HepG2 (cell line): ENCODE data around the gene UBE4A. TPM values are rescaled to one million over a fixed set of nuclear protein-coding genes. Genes with fewer than 3 reads are reported as not detected.

Experiments used
- HDAC1 ChIP-seq: sonication (generic); formaldehyde crosslinking; IDR thresholded peaks from 2 replicates; pipeline ENCODE4 v1.5.1; 2020; ENCODE audit warnings: mild to moderate bottlenecking, missing genetic modification reagents
- JDP2 ChIP-seq: sonication (generic); formaldehyde crosslinking; IDR thresholded peaks from 2 replicates; pipeline ENCODE4 v1.8.1; 2022; ENCODE audit warnings: missing genetic modification reagents, borderline replicate concordance
- KLF12 ChIP-seq: sonication (generic); formaldehyde crosslinking; IDR thresholded peaks from 2 replicates; pipeline ENCODE4 v1.4.0; 2020; ENCODE audit warnings: missing genetic modification reagents, borderline replicate concordance
- MAF1 ChIP-seq: sonication (generic); formaldehyde crosslinking; IDR thresholded peaks from 2 replicates; pipeline ENCODE4 v1.5.0; 2020; ENCODE audit warnings: missing genetic modification reagents, borderline replicate concordance
- MED1 ChIP-seq: sonication (generic); formaldehyde crosslinking; IDR thresholded peaks from 2 replicates; pipeline ENCODE4 v1.4.0; 2020; ENCODE audit warnings: missing genetic modification reagents
- MED13 ChIP-seq: sonication (generic); formaldehyde crosslinking; IDR thresholded peaks from 2 replicates; pipeline ENCODE4 v1.5.0; 2020; ENCODE audit warnings: missing genetic modification reagents
- NAIF1 ChIP-seq: sonication (generic); formaldehyde crosslinking; IDR thresholded peaks from 2 replicates; pipeline ENCODE4 v1.5.0; 2020; ENCODE audit warnings: mild to moderate bottlenecking, missing genetic modification reagents, borderline replicate concordance
- SOX13 ChIP-seq, 3 experiments: fragments of 450-650 bp in 1 of 3; sonication (generic) in 1 of 3; formaldehyde crosslinking in 1 of 3; IDR thresholded peaks in 2 of 3; conservative IDR thresholded peaks in 1 of 3; 2 replicates each; pipeline versions ENCODE4 v1.5.0 to v1.6.1; 2016 to 2020; ENCODE audit warnings: antibody characterized with exemption in 1 of 3, mild to moderate bottlenecking in 1 of 3, missing compliant biosample characterization in 1 of 3, missing genetic modification reagents in 1 of 3, moderate library complexity in 1 of 3
- SP1 ChIP-seq, 2 experiments: fragments of 450-650 bp in 1 of 2; sonication (generic) in 1 of 2; formaldehyde crosslinking in 1 of 2; IDR thresholded peaks; 2 replicates each; pipeline versions ENCODE4 v1.4.0 to v1.6.1; 2016 to 2020; ENCODE audit warnings: missing genetic modification reagents in 1 of 2
- TCF7 ChIP-seq: sonication (generic); IDR thresholded peaks from 2 replicates; pipeline ENCODE4 v1.6.1; 2016; ENCODE audit warnings: antibody characterized with exemption, low read depth
- WIZ ChIP-seq: sonication (generic); formaldehyde crosslinking; IDR thresholded peaks from 2 replicates; pipeline ENCODE4 v1.5.1; 2020; ENCODE audit warnings: mild to moderate bottlenecking, missing genetic modification reagents
- ZBTB7A ChIP-seq: sonication (generic); formaldehyde crosslinking; IDR thresholded peaks from 2 replicates; pipeline ENCODE4 v1.8.0; 2022; ENCODE audit warnings: mild to moderate bottlenecking, missing genetic modification reagents
- ZFP1 ChIP-seq: IDR thresholded peaks from 2 replicates; pipeline ENCODE4 v1.6.1; 2016
- ZFP41 ChIP-seq: sonication (generic); formaldehyde crosslinking; IDR thresholded peaks from 2 replicates; pipeline ENCODE4 v1.4.0; 2020; ENCODE audit warnings: mild to moderate bottlenecking, missing genetic modification reagents, borderline replicate concordance
- ZMAT3 ChIP-seq: sonication (generic); formaldehyde crosslinking; conservative IDR thresholded peaks from 2 replicates; pipeline ENCODE4 v1.7.0; 2021; ENCODE audit warnings: missing genetic modification reagents
- ZNF468 ChIP-seq: sonication (generic); formaldehyde crosslinking; IDR thresholded peaks from 2 replicates; pipeline ENCODE4 v1.8.0; 2022; ENCODE audit warnings: mild to moderate bottlenecking, moderate library complexity, missing genetic modification reagents
- ZNF558 ChIP-seq: sonication (generic); formaldehyde crosslinking; IDR thresholded peaks from 2 replicates; pipeline ENCODE4 v1.9.0; 2022; ENCODE audit warnings: mild to moderate bottlenecking, missing genetic modification reagents, borderline replicate concordance
- polyA plus RNA-seq, 8 experiments: library from polyadenylated mRNA; depleted of rRNA in 3 of 8; stranded (reverse) in 7 of 8; unstranded in 1 of 8; fragments of >200 nt; fragmentation: Illumina TruSeq in 4 of 8; extraction: Trizol in 4 of 8; gene quantifications; 2 replicates each; pipeline versions ENCODE4 v1.2.1 to v1.2.3, GENCODE V29; 2011 to 2016; ENCODE audit warnings: low read depth in 4 of 8, missing spikeins in 1 of 8, mixed read lengths in 1 of 8; ENCODE audit not compliant: insufficient read depth in 1 of 8
- total RNA-seq, 5 experiments: library from RNA; depleted of rRNA; stranded (reverse); fragments of >200 nt; fragmentation: Illumina TruSeq; extraction: Trizol; gene quantifications; 2 replicates each; pipeline ENCODE4 v1.2.3, GENCODE V29; 2016; ENCODE audit warnings: low read depth in 1 of 5
- TF ChIP-seq, protein P1 (sequence below): sonication (generic); formaldehyde crosslinking; IDR thresholded peaks from 2 replicates; pipeline ENCODE4 v1.4.0; 2020; ENCODE audit warnings: missing genetic modification reagents
- TF ChIP-seq, protein P2 (sequence below): sonication (generic); formaldehyde crosslinking; IDR thresholded peaks from 2 replicates; pipeline ENCODE4 v1.4.0; 2020; ENCODE audit warnings: mild to moderate bottlenecking, missing genetic modification reagents, borderline replicate concordance
- TF ChIP-seq, protein P3 (sequence below): sonication (generic); formaldehyde crosslinking; IDR thresholded peaks from 2 replicates; pipeline ENCODE4 v1.8.1; 2023; ENCODE audit warnings: missing genetic modification reagents, inconsistent platforms, borderline replicate concordance
- TF ChIP-seq, protein P4 (sequence below): sonication (generic); formaldehyde crosslinking; IDR thresholded peaks from 2 replicates; pipeline ENCODE4 v1.5.0; 2020; ENCODE audit warnings: missing genetic modification reagents

UBE4A gene
- total and polyA plus RNA-seq, 2 of the 13 experiments (the other 11 are each of a cell fraction or from before 2014, with no cell fraction given), result 15.1 to 32.7 TPM

DNA sequence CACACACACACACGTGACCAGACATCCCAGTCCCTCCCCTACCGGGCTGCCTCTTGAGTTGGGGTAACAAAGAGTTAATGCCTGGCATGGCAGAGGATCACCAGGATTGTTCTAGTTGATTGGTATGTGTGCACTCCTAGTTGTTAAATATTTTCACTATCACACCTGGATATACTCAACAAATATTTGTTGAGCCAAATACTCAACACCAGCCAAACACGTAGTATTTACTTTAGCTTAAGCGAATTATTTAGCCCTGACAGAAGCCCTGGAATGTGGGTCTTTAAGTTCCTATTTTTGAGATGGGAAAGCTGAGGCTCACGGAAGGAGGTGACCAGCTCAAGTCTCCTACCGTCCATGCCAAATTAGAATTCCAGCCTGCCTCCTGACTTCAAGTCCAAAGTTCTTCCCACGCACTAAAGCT, 44.4 kb upstream of the UBE4A start (continued):
- TF ChIP-seq JDP2 (CRISPR knock-in tag) (no peak), SOX13 (IDR thresholded peaks at IDR 0.05) (no peak), SOX13 (CRISPR knock-in tag; conservative IDR thresholded peaks at IDR 0.05 in 1 of 2, IDR thresholded peaks at IDR 0.05 in 1 of 2) (peak in 1 of 2 experiments; percentile 33; a peak in 1 of 4 replicates), ZNF468 (CRISPR knock-in tag) (no peak), ZFP41 (CRISPR knock-in tag) (no peak), SP1 (IDR thresholded peaks at IDR 0.05) (no peak), SP1 (CRISPR knock-in tag; IDR thresholded peaks at IDR 0.05) (no peak), NAIF1 (CRISPR knock-in tag) (no peak), TCF7 (0 out of 2 replicates have a peak, but pooled peaks have one; percentile 14), MED1 (CRISPR knock-in tag) (no peak), MED13 (CRISPR knock-in tag) (no peak), MAF1 (CRISPR knock-in tag) (no peak), ZFP1 (CRISPR knock-in tag) (no peak), KLF12 (CRISPR knock-in tag) (no peak), ZMAT3 (no peak), ZBTB7A (no peak), HDAC1 (CRISPR knock-in tag) (no peak), WIZ (CRISPR knock-in tag) (no peak), ZNF558 (no peak)
- TF ChIP-seq, protein P1, sequence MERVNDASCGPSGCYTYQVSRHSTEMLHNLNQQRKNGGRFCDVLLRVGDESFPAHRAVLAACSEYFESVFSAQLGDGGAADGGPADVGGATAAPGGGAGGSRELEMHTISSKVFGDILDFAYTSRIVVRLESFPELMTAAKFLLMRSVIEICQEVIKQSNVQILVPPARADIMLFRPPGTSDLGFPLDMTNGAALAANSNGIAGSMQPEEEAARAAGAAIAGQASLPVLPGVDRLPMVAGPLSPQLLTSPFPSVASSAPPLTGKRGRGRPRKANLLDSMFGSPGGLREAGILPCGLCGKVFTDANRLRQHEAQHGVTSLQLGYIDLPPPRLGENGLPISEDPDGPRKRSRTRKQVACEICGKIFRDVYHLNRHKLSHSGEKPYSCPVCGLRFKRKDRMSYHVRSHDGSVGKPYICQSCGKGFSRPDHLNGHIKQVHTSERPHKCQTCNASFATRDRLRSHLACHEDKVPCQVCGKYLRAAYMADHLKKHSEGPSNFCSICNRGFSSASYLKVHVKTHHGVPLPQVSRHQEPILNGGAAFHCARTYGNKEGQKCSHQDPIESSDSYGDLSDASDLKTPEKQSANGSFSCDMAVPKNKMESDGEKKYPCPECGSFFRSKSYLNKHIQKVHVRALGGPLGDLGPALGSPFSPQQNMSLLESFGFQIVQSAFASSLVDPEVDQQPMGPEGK (CRISPR knock-in tag), result no peak
- TF ChIP-seq, protein P2, sequence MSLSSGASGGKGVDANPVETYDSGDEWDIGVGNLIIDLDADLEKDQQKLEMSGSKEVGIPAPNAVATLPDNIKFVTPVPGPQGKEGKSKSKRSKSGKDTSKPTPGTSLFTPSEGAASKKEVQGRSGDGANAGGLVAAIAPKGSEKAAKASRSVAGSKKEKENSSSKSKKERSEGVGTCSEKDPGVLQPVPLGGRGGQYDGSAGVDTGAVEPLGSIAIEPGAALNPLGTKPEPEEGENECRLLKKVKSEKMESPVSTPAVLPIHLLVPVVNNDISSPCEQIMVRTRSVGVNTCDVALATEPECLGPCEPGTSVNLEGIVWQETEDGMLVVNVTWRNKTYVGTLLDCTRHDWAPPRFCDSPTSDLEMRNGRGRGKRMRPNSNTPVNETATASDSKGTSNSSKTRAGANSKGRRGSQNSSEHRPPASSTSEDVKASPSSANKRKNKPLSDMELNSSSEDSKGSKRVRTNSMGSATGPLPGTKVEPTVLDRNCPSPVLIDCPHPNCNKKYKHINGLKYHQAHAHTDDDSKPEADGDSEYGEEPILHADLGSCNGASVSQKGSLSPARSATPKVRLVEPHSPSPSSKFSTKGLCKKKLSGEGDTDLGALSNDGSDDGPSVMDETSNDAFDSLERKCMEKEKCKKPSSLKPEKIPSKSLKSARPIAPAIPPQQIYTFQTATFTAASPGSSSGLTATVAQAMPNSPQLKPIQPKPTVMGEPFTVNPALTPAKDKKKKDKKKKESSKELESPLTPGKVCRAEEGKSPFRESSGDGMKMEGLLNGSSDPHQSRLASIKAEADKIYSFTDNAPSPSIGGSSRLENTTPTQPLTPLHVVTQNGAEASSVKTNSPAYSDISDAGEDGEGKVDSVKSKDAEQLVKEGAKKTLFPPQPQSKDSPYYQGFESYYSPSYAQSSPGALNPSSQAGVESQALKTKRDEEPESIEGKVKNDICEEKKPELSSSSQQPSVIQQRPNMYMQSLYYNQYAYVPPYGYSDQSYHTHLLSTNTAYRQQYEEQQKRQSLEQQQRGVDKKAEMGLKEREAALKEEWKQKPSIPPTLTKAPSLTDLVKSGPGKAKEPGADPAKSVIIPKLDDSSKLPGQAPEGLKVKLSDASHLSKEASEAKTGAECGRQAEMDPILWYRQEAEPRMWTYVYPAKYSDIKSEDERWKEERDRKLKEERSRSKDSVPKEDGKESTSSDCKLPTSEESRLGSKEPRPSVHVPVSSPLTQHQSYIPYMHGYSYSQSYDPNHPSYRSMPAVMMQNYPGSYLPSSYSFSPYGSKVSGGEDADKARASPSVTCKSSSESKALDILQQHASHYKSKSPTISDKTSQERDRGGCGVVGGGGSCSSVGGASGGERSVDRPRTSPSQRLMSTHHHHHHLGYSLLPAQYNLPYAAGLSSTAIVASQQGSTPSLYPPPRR (CRISPR knock-in tag), result peak; percentile 97
- TF ChIP-seq, protein P3, sequence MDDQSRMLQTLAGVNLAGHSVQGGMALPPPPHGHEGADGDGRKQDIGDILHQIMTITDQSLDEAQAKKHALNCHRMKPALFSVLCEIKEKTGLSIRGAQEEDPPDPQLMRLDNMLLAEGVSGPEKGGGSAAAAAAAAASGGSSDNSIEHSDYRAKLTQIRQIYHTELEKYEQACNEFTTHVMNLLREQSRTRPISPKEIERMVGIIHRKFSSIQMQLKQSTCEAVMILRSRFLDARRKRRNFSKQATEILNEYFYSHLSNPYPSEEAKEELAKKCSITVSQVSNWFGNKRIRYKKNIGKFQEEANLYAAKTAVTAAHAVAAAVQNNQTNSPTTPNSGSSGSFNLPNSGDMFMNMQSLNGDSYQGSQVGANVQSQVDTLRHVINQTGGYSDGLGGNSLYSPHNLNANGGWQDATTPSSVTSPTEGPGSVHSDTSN, result no peak
- TF ChIP-seq, protein P4, sequence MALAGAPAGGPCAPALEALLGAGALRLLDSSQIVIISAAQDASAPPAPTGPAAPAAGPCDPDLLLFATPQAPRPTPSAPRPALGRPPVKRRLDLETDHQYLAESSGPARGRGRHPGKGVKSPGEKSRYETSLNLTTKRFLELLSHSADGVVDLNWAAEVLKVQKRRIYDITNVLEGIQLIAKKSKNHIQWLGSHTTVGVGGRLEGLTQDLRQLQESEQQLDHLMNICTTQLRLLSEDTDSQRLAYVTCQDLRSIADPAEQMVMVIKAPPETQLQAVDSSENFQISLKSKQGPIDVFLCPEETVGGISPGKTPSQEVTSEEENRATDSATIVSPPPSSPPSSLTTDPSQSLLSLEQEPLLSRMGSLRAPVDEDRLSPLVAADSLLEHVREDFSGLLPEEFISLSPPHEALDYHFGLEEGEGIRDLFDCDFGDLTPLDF (CRISPR knock-in tag), result no peak
